HG03354 (cell line): Measurements from ENCODE around the gene STT3B.

Experiments
- ATAC-seq: cut with Tn5 transposase; IDR thresholded peaks from one replicate; pipeline ENCODE4 v1.9.1; 2021; ENCODE audit warnings: mild to moderate bottlenecking; ENCODE audit not compliant: unreplicated experiment, poor library complexity, severe bottlenecking

STT3B gene

GRCh38 chr3:31515486-31516284 is 17.0 kb upstream of the STT3B start:
- ATAC-seq: no peak

- no peak for ATAC-seq
Measured at GRCh38 chr3:31516757-31517156, 16.0 kb upstream of the STT3B start.

GRCh38 chr3:31521468-31521867 is 11.3 kb upstream of the STT3B start:
- ATAC-seq: no peak

- ATAC-seq: peak; percentile 85
Measured at GRCh38 chr3:31522152-31522551, 10.6 kb upstream of the STT3B start.

- ATAC-seq: no peak
Measured at GRCh38 chr3:31523543-31523942, 9.2 kb upstream of the STT3B start.

DNA sequence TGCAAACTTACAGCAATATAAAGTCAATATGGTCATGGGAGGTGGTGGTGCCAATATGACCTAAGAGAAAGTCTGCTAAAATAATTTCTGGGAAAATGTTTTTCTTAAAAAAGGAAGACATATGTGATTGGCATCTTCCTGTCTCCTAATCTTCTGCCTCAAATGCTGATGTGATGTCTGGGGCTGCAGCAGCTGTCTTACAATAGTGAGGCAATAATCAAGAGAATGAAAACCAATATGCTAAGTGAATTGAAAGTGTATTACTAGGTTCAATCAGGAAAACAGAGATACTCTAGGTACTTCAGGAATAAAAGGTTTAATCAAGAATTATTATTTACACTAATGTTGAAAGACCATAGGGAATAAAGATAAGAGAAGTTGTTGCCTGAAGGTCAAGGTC is 7.2 kb upstream of the STT3B start:
- ATAC-seq: no peak

GRCh38 chr3:31529421-31529820 is 3.3 kb upstream of the STT3B start:
- no peak for ATAC-seq

GRCh38 chr3:31530039-31530959 is 2.4 kb upstream of the STT3B start:
- no peak for ATAC-seq

DNA sequence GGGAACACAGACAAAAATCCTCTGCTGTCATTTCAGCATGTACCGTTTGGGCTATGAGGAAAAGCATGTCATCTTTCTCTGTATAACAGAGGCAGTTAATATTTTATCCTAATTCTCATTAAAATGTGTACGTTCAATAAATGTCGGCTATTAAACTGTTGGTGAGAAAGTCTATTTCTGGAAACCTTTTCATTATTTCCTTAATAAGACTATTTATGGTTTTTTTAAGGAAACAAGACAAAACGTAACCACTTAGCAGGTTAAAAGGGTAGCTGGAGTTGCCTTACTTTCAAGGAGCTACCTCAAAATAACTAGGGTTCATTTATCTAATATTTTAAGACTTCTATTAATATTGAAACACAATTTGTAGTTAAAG is 1.8 kb upstream of the STT3B start:
- ATAC-seq: no peak

DNA sequence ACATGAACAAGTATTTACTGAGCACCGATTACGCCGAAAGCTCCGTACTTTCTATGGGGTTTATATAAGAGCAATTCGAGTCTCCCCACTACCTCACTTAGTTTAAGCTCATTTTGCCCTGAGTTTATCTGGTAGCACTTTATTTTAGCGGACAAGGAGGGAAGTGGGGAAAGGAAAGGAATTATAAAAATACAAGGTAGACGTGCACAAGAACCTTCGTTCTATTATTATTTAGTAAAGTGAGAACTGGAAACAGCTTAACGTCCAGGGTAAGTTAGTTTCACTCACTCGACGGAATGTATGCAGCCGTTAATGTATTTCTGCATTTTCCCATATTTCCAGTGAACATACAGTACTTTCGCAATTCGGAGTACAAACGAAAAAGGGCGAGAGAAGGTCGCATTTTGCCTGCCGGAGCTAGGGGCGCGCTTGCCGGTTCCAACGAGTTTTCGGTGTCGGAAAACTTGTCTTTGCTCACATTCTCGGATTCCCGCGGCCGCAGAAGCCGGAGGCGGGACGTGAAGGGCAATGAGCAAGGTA is 1.2 kb upstream of the STT3B start:
- no peak for ATAC-seq

DNA sequence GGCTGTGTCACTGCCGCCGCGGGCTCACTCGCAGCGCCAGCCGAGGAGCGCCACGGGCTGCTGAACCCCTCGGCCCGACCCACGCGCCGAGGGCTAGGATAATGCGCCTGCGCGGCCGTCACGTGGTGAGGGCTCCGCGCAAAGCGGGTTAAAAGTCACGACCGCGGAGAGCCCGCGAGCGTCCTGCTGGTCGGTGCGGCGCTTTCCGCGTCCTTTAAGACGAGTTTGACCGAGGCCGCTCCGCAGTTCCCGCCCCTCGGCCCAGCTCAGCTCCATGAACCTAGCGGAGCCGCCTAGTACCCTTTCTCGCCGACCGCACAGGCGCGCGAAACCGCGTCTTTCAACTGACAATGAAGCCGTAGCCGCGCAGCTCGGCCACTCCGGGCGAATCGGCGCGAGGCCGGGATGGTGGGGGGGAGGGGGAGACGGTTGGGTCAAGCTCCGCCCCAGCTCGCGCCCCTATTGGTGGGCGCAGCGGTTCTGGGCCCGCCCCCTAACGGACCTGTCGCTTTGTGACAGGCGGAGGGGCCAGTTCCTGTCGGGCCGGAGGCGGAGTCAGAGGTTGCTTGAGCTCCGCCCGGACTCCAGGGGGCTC is 636 bp upstream of the STT3B start:
- peak; percentile 85 for ATAC-seq

GRCh38 chr3:31533169-31534064 is 692 bp downstream of the STT3B start:
- peak; percentile 13 for ATAC-seq

DNA sequence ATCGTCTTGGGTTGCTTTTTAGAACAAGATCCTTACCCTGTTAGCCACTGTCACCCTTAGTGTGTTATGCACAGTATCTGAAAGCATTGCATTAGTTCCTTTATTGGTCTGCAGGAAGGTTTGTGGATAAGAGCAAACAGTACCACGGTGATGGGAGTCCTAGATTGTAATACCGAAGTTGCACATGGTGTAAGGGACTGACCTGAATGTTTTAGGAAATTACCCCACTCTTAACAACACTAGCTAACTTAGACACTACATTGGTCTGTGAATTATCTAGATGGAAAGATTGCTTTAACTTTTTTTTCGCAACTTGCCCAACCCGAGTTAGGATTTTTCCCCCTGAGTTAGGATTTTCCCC is 1.3 kb downstream of the STT3B start:
- ATAC-seq: no peak

- ATAC-seq: no peak
Measured at GRCh38 chr3:31536497-31536896, 3.8 kb downstream of the STT3B start.

DNA sequence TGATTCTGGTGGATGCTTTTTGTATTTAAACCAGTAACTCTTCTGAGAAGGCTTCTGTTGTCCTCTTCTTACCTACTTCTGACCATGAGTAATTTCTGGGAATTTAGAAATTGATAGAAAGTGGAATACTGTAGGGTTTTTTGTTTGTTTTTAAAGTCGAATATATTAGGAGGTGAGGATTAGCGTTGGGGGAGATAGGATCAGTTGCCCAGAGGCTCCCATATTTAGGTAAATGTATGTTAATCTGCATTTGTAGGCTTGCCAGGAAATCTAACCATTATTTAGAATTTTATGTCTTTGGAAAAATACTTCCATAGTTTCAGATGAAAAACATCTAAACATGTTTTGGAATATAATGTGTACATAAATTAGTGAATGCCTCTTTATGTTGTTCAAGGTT is 6.1 kb downstream of the STT3B start:
- no peak for ATAC-seq

GRCh38 chr3:31539275-31539674 is 6.5 kb downstream of the STT3B start:
- no peak for ATAC-seq

GRCh38 chr3:31541089-31541488 is 8.4 kb downstream of the STT3B start:
- no peak for ATAC-seq

DNA sequence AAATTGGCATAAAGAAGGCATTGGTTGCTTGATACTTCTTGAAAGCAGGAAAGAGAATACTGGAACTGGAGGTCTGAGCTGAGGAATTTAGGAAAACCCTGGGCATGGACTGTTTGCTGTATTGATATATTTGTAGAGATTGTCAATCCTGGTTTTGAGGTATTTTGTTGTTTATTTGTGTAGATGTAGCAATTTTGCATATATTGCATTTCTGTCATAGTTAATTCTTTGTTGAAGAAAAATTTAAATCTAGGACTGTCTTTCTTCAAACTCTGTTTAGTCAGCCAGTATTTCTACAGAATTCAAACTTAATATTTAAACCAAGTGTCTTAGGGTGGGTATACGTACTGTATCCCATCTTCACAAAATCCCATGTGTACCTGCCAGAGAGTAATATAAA is 9.5 kb downstream of the STT3B start:
- no peak for ATAC-seq

GRCh38 chr3:31543375-31543774 is 10.7 kb downstream of the STT3B start:
- ATAC-seq: no peak
